GM11168 (cell line): ENCODE data around the gene ARMC6.

Experiments used
- in situ Hi-C: fragments of 300-500 bp; cut with MboI; formaldehyde crosslinking; loops from one replicate; pipeline ENCODE4 v1.12.0; 2022; ENCODE audit warnings: low sequenced_read_pairs; ENCODE audit not compliant: unreplicated experiment

ARMC6 gene

GRCh38 chr19:19067276-19068072, 34.1 kb downstream of the ARMC6 start:
- in situ Hi-C loops: no loop called here

GRCh38 chr19:19068659-19069654, 35.6 kb downstream of the ARMC6 start:
- in situ Hi-C loops: no loop called here

GRCh38 chr19:19071897-19072296, 38.5 kb downstream of the ARMC6 start:
- in situ Hi-C loops: no loop called here

GRCh38 chr19:19074196-19074882, 40.9 kb downstream of the ARMC6 start:
- in situ Hi-C loops: no loop called here

GRCh38 chr19:19075126-19075525, 41.7 kb downstream of the ARMC6 start:
- in situ Hi-C loops: no loop called here

GRCh38 chr19:19076476-19076875, 43.1 kb downstream of the ARMC6 start:
- in situ Hi-C loops: no loop called here

- in situ Hi-C loops: no loop called here
Measured at GRCh38 chr19:19077103-19077502, 43.7 kb downstream of the ARMC6 start.

- in situ Hi-C loops: no loop called here
Measured at GRCh38 chr19:19078801-19079200, 45.4 kb downstream of the ARMC6 start.

- in situ Hi-C loops: no loop called here
Measured at GRCh38 chr19:19079571-19079970, 46.2 kb downstream of the ARMC6 start.

GRCh38 chr19:19081642-19082151, 48.3 kb downstream of the ARMC6 start:
- in situ Hi-C loops: no loop called here

GRCh38 chr19:19083413-19084178, 50.2 kb downstream of the ARMC6 start:
- in situ Hi-C loops: no loop called here

- in situ Hi-C loops: no loop called here
Measured at GRCh38 chr19:19087676-19088075, 54.3 kb downstream of the ARMC6 start.

GRCh38 chr19:19094513-19094912, 61.1 kb downstream of the ARMC6 start:
- in situ Hi-C loops: no loop called here

- in situ Hi-C loops: no loop called here
Measured at GRCh38 chr19:19095691-19096090, 62.3 kb downstream of the ARMC6 start.

GRCh38 chr19:19096641-19097627, 63.5 kb downstream of the ARMC6 start:
- in situ Hi-C loops: no loop called here

GRCh38 chr19:19098084-19098702, 64.8 kb downstream of the ARMC6 start:
- in situ Hi-C loops: no loop called here

- in situ Hi-C loops: no loop called here
Measured at GRCh38 chr19:19098703-19099632, 65.6 kb downstream of the ARMC6 start.
